ENCODE data around the gene HSD11B1L.
"Not testable (repeated sequence)": the region's sequence is repeated elsewhere in the genome, so short reads cannot be mapped to it uniquely, and the experiment has no call there.

The HSD11B1L gene

GRCh38 chr19:5733172-5733571 lies 52.3 kb downstream of the HSD11B1L start:
- not testable (repeated sequence) for DNase-seq (ENCODE audit: low read depth)
